ENCODE data around the gene PHACTR2.
"Not testable (repeated sequence)": the region's sequence is repeated elsewhere in the genome, so short reads cannot be mapped to it uniquely, and the experiment has no call there.

Gene PHACTR2

GRCh38 chr6:143775336-143775735 lies 97.6 kb downstream of the PHACTR2 start:
- no peak for TF ChIP-seq CTCF (IDR thresholded peaks at IDR 0.05; ENCODE audit: low read depth, low read length, missing control alignments)
- no peak overlapping the region for H3K4me3 ChIP-seq (ENCODE audit: low read depth, low read length)
- no peak for DNase-seq (ENCODE audit: low read depth)

- H3K4me3 ChIP-seq (ENCODE audit: low read depth, low read length), result no peak overlapping the region
- DNase-seq (ENCODE audit: low read depth), result no peak
- TF ChIP-seq CTCF (IDR thresholded peaks at IDR 0.05; ENCODE audit: low read depth, low read length, missing control alignments), result no peak
Observed at GRCh38 chr6:143778926-143779325, 101.2 kb downstream of the PHACTR2 start.

GRCh38 chr6:143782481-143782880 lies 104.7 kb downstream of the PHACTR2 start:
- no peak for DNase-seq (ENCODE audit: low read depth)

GRCh38 chr6:143783077-143783476 lies 105.3 kb downstream of the PHACTR2 start:
- DNase-seq (ENCODE audit: low read depth), result no peak
- no peak overlapping the region for H3K4me3 ChIP-seq (ENCODE audit: low read depth, low read length)
- no peak for TF ChIP-seq CTCF (IDR thresholded peaks at IDR 0.05; ENCODE audit: low read depth, low read length, missing control alignments)

More at GRCh38 chr6:143782481-143782880, 104.7 kb downstream of the PHACTR2 start:
- TF ChIP-seq CTCF (IDR thresholded peaks at IDR 0.05; ENCODE audit: low read depth, low read length, missing control alignments), result no peak
- no peak overlapping the region for H3K4me3 ChIP-seq (ENCODE audit: low read depth, low read length)

- no peak for DNase-seq (ENCODE audit: low read depth)
- H3K4me3 ChIP-seq (ENCODE audit: low read depth, low read length), result no peak overlapping the region
- TF ChIP-seq CTCF (IDR thresholded peaks at IDR 0.05; ENCODE audit: low read depth, low read length, missing control alignments), result no peak
Observed at GRCh38 chr6:143784316-143784715, 106.6 kb downstream of the PHACTR2 start.

GRCh38 chr6:143786371-143786770 lies 108.6 kb downstream of the PHACTR2 start:
- DNase-seq (ENCODE audit: low read depth), result not testable (repeated sequence)

GRCh38 chr6:143792402-143793279 lies 114.9 kb downstream of the PHACTR2 start:
- TF ChIP-seq CTCF (IDR thresholded peaks at IDR 0.05; ENCODE audit: low read depth, low read length, missing control alignments), result no peak
- no peak for DNase-seq (ENCODE audit: low read depth)

More at GRCh38 chr6:143786371-143786770, 108.6 kb downstream of the PHACTR2 start:
- not testable (repeated sequence) for H3K4me3 ChIP-seq (ENCODE audit: low read depth, low read length)

More at GRCh38 chr6:143792402-143793279, 114.9 kb downstream of the PHACTR2 start:
- no peak overlapping the region for H3K4me3 ChIP-seq (ENCODE audit: low read depth, low read length)

Measured in GM12864 (cell line).